GM18511 (cell line): ENCODE measurements around the gene MED12.

Experiments used
- ATAC-seq: cut with Tn5 transposase; IDR thresholded peaks from one replicate; pipeline ENCODE4 v1.9.1; 2021; ENCODE audit warnings: mild to moderate bottlenecking, moderate library complexity; ENCODE audit not compliant: unreplicated experiment

The MED12 gene

DNA sequence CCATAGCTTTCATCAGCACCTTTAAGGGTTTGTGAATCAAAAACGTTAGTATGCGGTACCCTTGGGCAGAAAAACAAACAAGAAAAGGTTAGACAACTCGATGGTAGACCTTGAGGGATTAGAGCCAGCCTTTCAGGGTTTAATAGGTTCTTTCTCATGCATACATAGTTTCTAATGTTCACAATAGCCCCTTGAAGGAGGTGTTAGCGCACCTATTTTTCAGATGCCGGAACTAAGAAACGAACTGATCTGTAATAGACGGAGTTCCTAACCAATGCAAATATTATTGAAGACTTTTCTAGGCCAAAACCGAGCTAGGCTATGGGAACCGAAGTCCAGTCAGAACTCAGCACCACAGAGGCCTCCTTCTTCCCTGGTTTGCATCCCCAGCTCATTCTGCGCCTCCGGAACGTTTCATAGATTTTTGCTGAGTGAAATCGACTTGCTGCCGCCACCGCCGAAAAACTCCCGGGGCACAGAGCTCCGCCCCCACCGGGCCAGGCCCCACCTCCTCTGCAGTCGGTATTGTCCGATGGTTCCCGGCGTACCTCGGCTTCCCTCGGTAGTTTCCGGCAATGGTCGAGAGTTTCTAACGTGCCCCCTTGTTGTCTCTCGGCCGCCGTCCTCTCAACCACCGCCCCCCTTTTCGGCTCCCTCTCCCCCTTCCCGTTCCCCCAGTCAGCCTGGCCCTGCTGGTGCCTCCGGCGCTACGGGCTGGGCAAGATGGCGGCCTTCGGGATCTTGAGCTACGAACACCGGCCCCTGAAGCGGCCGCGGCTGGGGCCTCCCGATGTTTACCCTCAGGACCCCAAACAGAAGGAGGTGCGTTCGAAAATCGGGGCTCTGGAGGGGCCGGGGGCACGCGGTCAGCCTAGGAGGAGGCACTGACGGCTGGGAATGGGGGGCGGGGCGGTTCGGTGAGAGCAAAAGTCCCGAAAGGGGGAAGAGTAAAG is at the start of gene MED12:
MED12 (plus strand) TSS at position 565 of the 953 bp plus-strand sequence; CDS start at position 724, 159 bp downstream.
- ATAC-seq, result peak; percentile 93

- no peak for ATAC-seq
These were observed 47.9 kb upstream of the MED12 start for GRCh38 chrX:71070531-71070930.

DNA sequence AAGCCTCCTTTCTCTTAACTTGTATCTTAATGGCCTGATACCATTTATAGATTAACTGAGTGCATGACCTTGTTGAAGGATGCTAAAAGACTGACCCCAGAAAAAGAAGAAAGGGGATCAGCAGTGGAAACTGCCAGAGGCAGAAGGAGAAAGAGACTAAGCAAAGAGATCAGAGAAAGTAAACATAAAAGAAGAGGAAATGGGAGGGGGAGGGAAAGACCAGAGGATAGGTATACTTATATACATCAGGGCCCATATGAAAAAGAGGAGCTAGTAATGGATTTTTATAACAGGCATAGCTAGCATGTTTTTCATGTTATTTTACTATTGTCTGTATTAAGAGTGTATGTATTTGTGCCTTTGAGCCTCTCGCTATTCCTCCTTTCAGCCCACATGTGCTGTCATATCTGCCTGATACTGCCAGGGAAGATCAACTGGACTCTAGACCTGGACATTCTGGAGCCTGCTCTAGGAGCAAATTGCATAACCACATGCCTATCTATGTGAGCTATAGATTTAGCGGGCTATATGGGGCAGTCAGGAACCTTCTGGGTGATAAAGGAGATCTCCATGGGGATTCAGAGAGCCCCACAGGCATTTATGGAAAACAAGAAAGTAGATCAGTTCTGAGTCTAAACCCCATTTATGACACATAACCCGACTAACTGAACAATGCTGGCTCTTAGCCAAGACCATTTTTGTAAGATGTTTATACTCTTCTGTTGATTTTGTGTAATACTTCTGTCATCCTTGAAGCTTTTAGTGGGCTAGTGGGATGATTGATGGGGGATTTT is 36.9 kb upstream of the MED12 start:
- no peak for ATAC-seq

DNA sequence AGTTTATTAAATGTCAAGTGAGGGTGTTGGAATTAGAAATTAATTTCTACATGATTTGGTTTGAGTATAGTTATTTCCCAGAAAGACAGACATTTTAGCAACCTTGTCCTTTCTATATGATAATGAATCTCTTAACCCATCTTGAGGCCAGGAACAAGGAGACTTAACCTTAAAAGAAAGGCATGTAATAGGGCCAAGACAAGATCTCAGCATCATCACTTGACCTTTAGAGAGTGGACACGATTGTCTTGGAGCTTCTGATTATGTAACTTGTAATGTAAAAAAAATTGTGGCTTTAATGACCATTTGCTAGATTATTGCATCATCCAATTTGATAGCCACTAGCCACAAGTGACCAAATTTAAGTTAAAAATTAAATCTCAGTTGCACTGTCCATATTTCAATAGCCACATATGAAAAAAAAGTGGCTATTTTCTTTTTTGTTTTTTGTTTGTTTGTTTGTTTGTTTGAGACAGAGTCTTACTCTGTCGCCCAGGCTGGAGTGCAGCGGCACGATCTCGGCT is 36.2 kb upstream of the MED12 start:
- ATAC-seq, result no peak

- ATAC-seq, result no peak
These were observed 35.6 kb upstream of the MED12 start for GRCh38 chrX:71082822-71083221.

- no peak for ATAC-seq
These were observed 32.5 kb upstream of the MED12 start for GRCh38 chrX:71085900-71086299.

GRCh38 chrX:71091263-71091662 is 27.1 kb upstream of the MED12 start:
- no peak for ATAC-seq

DNA sequence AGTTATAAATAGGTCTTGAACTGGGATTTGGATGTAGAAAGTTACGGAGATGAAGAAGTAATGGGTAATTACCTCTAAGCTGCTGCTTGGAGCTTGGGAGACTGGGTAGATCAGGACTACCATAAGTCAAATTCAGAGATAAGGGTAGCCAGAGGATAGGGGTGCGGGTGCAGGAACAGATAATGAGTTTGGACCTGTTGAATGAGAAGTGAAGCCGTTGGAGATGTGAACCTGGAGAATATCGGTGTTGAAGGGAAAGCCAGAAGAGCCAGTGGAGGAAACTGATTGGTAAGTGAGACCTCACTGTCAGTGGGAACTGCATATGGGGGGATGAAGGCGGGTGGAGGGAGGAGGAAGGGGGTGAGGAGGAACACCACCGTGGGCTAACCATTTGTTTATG is 23.4 kb upstream of the MED12 start:
- ATAC-seq, result no peak

DNA sequence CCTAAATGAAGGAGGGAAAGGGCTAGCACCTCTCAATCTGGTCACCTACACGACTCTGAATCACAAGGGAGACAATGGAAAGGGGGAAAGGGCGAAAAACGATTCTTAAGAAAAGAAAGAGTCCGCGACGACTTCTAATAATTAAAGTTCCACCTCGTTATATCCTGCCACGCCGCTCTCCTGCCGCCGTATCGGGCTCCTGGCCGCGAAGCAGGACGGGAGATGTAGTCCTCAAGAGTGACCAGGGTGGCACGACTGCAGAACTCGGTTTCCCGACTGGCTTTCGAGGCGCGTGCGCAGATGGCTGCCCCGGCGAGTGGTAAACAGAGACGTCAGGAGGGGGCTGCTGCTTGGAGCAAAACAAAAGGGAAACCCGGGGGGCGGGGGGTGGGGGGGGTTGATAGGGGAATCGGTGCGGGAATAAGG is 22.8 kb upstream of the MED12 start, which contains the start of gene FOXO4:
FOXO4 (plus strand) TSS at position 297 of the 426 bp plus-strand sequence. CDS start 678 bp downstream, outside the sequence.
- ATAC-seq, result peak; percentile 86

GRCh38 chrX:71095981-71096759 is 22.2 kb upstream of the MED12 start:
- ATAC-seq, result peak; percentile 25

DNA sequence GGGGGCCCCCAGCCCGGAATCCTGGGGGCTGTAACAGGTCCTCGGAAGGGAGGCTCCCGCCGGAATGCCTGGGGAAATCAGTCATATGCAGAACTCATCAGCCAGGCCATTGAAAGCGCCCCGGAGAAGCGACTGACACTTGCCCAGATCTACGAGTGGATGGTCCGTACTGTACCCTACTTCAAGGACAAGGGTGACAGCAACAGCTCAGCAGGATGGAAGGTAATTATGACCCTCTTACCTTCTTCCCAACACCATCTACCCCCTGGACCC is 21.7 kb upstream of the MED12 start:
- ATAC-seq, result no peak

DNA sequence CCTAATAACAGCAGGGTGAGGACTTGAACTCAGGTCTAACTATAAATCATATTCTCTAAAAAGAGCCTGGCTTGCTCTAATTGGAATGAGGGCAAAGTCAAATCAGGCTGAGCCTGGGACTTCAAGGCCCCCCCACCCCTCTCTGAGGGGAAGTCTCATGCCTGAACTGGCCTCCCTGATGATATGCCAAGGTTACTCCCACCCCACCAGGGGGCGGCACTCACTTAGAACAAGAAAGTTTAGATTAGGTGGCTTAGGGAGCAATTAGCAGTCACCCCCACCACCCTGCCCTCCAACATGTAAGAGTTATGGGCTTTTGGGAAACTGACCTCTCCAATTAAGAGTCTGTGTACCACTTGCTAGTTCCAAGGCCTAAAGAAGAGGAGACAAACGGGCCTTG is 20.1 kb upstream of the MED12 start:
- ATAC-seq, result peak; percentile 37

- no peak for ATAC-seq
These were observed 19.4 kb upstream of the MED12 start for GRCh38 chrX:71098951-71099506.

DNA sequence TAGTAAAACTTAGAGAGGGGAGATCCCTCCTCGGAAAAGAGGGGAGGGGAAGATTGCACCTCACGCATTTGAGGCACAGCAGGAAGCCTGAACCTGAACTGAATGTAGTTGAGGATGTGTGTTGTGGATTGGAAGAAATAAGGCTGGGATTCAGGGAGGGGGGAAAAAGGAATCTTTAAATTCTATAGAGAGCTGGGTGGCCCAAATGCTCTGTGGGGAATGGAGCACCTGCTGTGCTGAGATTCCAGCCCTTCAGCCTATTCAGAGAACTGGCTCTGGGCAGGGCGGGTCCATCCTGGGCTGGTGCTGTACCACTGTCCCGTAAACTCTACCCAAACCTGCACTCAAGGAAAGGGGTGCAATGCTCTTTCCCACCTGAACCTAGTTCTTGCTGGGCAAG is 18.7 kb upstream of the MED12 start:
- no peak for ATAC-seq

GRCh38 chrX:71100581-71101505 is 17.6 kb upstream of the MED12 start:
- ATAC-seq, result no peak

- ATAC-seq, result no peak
These were observed 16.1 kb upstream of the MED12 start for GRCh38 chrX:71102292-71102691.

GRCh38 chrX:71103110-71103983 is 15.0 kb upstream of the MED12 start:
- peak; percentile 64 for ATAC-seq

DNA sequence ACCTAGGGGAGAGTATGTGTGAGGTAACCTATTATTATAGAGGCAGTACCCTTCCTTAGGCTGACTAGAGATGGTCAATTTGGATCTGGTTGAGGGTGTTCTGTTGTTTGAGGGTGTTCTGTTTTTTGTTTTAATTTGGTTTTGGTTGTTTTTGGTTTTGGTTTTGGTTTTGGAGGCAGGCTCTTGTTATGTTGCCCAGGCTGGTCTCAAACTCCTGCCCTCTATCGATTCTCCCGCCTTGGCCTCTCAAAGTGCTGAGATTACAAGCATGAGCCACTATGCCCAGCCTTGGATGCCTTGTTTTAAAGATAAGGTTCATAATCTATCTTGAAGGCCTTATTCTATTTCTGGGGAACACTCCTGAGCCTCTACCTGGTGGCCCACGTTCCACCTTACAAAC is 12.8 kb upstream of the MED12 start:
- no peak for ATAC-seq

DNA sequence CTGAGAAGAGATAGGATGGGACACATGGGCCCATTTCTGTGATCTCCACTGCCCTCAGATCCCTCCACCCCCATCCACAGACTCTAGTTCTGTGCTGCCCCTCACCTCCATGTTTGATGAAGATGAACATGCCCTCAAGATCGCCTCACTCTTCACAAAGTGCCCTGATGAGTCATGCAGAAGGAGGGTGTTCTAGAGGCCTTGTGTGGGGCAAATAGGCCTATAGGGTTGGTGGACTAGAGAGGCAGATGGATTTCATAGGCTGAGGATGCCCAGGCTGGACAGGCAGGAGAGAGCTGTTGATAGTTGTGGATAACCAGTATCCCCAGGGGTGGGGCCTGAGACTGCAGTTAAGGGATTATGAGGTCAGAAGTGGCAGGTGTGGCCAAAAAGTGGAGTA is 12.0 kb upstream of the MED12 start, which contains the start of gene CXorf65:
CXorf65 (minus strand) TSS at position 314 of the 400 bp plus-strand sequence; CDS start at position 130, 184 bp downstream.
- no peak for ATAC-seq
